Erythroblast (primary cell): ENCODE measurements around the gene PTPRD.

Source experiments
- GATA1 ChIP-seq: IDR thresholded peaks from 2 replicates; pipeline ENCODE4 v1.6.1; 2011; ENCODE audit warnings: low read depth, mild to moderate bottlenecking, control low read depth, low read length, moderate library complexity
- POLR2A ChIP-seq: IDR thresholded peaks from 2 replicates; pipeline ENCODE4 v1.6.1; 2011; ENCODE audit warnings: mild to moderate bottlenecking, low read length

DNA sequence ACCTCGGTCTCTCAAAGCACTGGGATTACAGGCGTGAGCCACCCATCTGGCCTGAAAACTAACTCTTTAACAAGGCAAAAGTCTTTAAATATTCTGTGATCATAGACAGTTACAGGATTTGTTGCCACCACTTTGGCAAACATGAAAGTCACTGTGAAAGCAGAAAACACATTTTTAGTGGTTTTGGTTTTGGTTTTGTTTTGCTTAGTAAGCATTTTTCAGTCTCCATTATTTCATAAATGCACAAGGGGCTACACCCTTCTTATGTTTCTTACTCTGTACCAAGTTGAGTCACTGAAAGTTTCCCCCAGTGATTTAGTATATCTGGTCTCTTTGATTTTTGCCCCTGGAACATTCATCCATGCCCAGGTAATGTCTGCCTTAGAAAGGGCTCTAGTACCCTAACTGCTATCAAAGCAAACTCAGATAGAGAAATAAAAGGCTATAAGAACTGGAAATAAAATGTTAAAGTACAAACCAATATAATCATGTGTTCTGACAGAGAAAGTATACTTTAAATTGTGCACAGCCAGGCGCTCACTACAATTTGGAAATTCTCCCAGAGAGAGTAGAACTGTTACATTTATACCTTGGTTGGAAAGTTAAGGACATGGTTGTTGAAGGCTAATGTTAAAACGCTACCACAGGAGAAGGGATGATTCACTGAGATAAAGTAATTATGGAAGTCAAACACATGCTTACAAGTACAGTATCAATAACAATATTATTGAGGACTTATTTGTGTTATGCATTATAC, 1790.7 kb downstream of the PTPRD start:
- TF ChIP-seq POLR2A (no peak), GATA1 (no peak)
